SK-N-SH (cell line): ENCODE results near the gene VPS16.

ENCODE experiments used
- CTCF ChIP-seq: fragments of 200-600 bp; sonication (generic); IDR thresholded peaks from 2 replicates; pipeline ENCODE4 v1.6.1; 2017; ENCODE audit warnings: antibody characterized with exemption, mild to moderate bottlenecking, moderate library complexity
- GABPA ChIP-seq: IDR thresholded peaks from 2 replicates; pipeline ENCODE4 v1.4.0; 2012; ENCODE audit warnings: low read depth, mild to moderate bottlenecking
- RCOR1 ChIP-seq: fragments of 150-350 bp; IDR thresholded peaks from 2 replicates; pipeline ENCODE4 v1.6.1; 2017; ENCODE audit warnings: antibody characterized with exemption, low read length
- YY1 ChIP-seq: IDR thresholded peaks from 2 replicates; pipeline ENCODE4 v1.4.0; 2012; ENCODE audit warnings: low read depth, mild to moderate bottlenecking
- TF ChIP-seq, protein P1 (sequence below): IDR thresholded peaks from 2 replicates; pipeline ENCODE4 v1.4.0; 2012; ENCODE audit warnings: low read depth

DNA sequence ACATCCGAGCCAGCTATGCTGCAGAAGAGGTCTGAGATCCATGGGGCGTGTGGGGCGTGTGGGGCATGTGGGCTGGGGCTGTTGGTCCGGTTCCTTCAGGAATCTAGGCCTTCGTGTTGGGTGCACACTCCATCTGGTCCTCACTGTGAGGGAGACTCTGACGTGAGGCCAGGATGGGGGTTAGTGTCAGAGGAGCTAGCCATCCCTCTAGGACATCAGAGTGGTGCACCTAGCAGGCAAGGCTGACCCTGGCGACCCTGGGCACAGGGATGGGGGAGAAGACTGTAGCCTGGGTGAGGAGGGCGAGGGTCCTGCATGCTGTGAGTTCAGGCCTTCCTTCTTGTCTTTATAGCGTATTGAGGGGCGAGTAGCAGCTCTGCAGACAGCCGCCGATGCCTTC, 24.1 kb downstream of the VPS16 start:
- TF ChIP-seq CTCF, result no peak
- TF ChIP-seq GABPA, result no peak
- no peak for TF ChIP-seq RCOR1
- TF ChIP-seq, protein P1, sequence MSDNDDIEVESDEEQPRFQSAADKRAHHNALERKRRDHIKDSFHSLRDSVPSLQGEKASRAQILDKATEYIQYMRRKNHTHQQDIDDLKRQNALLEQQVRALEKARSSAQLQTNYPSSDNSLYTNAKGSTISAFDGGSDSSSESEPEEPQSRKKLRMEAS, result no peak
- no peak for TF ChIP-seq YY1
